ENCODE measurements around the gene BCAT1.
"Not testable (repeated sequence)": the region's sequence is repeated elsewhere in the genome, so short reads cannot be mapped to it uniquely, and the experiment has no call there.

BCAT1 gene

DNA sequence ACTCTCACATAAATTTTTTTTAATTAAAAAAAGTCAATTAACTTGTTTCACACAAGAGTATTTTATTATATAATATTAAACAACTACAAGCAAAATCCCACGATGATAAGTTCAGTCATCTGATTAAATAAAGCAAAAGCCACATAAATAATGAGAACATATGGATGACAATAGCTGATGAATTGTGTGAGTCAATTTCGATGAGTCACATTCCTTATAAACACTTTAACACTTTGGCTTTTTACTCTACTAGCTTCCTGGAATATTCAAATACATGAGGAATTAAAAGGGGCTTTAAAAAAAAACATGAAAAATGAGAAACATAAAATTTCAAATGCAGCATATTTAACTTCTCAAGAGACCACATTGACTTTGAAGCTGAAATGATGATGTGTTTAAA, 95.3 kb downstream of the BCAT1 start:
- Histone ChIP-seq H3K9me2 (replicated peaks; ENCODE audit: insufficient read depth, low read length) (no peaks in the 10 kb centered on the region), H3F3A (ENCODE audit: insufficient read depth) (peaks cover 13% of the 10 kb centered on the region; the same call in 1 of the 2 replicates), H3K9me3 (ENCODE audit: insufficient read depth, low read length) (no peaks in the 10 kb centered on the region), H3K27me3 (ENCODE audit: low read length) (no peaks in the 10 kb centered on the region), H3K27ac (ENCODE audit: low read depth, low read length) (no peak overlapping the region), H3K79me2 (ENCODE audit: insufficient read depth, low read length) (no peaks in the 10 kb centered on the region), H3K4me3 (ENCODE audit: insufficient read depth, low read length, poor library complexity, severe bottlenecking) (no peak overlapping the region), H2AFZ (ENCODE audit: low read depth, low read length, severe bottlenecking) (no peak overlapping the region), H4K20me1 (ENCODE audit: low read depth, low read length) (no peaks in the 10 kb centered on the region), H3K4me2 (ENCODE audit: low read depth, low read length, poor library complexity, severe bottlenecking) (no peak overlapping the region), H3K9ac (ENCODE audit: low read length) (no peak overlapping the region), H3K36me3 (ENCODE audit: low read length) (0 out of 2 replicates have a peak, but pooled peaks cover 4% of the 10 kb centered on the region)
- TF ChIP-seq, protein P1, sequence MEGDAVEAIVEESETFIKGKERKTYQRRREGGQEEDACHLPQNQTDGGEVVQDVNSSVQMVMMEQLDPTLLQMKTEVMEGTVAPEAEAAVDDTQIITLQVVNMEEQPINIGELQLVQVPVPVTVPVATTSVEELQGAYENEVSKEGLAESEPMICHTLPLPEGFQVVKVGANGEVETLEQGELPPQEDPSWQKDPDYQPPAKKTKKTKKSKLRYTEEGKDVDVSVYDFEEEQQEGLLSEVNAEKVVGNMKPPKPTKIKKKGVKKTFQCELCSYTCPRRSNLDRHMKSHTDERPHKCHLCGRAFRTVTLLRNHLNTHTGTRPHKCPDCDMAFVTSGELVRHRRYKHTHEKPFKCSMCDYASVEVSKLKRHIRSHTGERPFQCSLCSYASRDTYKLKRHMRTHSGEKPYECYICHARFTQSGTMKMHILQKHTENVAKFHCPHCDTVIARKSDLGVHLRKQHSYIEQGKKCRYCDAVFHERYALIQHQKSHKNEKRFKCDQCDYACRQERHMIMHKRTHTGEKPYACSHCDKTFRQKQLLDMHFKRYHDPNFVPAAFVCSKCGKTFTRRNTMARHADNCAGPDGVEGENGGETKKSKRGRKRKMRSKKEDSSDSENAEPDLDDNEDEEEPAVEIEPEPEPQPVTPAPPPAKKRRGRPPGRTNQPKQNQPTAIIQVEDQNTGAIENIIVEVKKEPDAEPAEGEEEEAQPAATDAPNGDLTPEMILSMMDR (IDR thresholded peaks at IDR 0.05; ENCODE audit: insufficient read depth, low read length, poor library complexity, severe bottlenecking) = no peak
- TF ChIP-seq EZH2phosphoT487 (conservative IDR thresholded peaks at IDR 0.05; ENCODE audit: low read length) = no peak

DNA sequence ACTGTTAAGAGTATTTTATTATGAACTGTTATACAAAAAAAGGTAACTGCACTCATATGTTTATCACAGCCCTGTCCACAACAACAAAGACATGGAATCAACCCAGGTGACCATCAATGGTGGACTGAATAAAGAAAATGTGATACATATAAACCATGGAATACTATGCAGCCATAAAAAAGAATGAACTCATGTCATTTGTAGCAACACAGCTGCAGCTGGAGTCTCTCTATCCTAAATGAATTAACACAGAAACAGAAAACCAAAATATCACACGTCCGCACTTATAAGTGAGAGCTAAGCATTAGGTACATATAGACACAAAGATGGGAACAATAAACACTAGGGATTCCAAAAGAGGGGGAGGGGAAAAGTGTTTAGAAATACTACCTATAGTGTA, 95.8 kb downstream of the BCAT1 start:
- H3K27ac ChIP-seq (ENCODE audit: low read depth, low read length) = no peak overlapping the region
- H4K20me1 ChIP-seq (ENCODE audit: low read depth, low read length) = no peaks in the 10 kb centered on the region
- no peaks in the 10 kb centered on the region for H3K36me3 ChIP-seq (ENCODE audit: low read length)
- H3K27me3 ChIP-seq (ENCODE audit: low read length) = no peaks in the 10 kb centered on the region
- H3F3A ChIP-seq (ENCODE audit: insufficient read depth) = peaks cover 13% of the 10 kb centered on the region; the same call in 1 of the 2 replicates
- H3K9me2 ChIP-seq (replicated peaks; ENCODE audit: insufficient read depth, low read length) = no peaks in the 10 kb centered on the region
- no peak overlapping the region for H3K4me3 ChIP-seq (ENCODE audit: insufficient read depth, low read length, poor library complexity, severe bottlenecking)
- no peaks in the 10 kb centered on the region for H3K9me3 ChIP-seq (ENCODE audit: insufficient read depth, low read length)
- no peak overlapping the region for H3K9ac ChIP-seq (ENCODE audit: low read length)
- H3K4me2 ChIP-seq (ENCODE audit: low read depth, low read length, poor library complexity, severe bottlenecking) = no peak overlapping the region
- H2AFZ ChIP-seq (ENCODE audit: low read depth, low read length, severe bottlenecking) = no peak overlapping the region
- no peaks in the 10 kb centered on the region for H3K79me2 ChIP-seq (ENCODE audit: insufficient read depth, low read length)
- TF ChIP-seq EZH2phosphoT487 (conservative IDR thresholded peaks at IDR 0.05; ENCODE audit: low read length) = no peak
- TF ChIP-seq, protein P1 (IDR thresholded peaks at IDR 0.05; ENCODE audit: insufficient read depth, low read length, poor library complexity, severe bottlenecking) = no peak

DNA sequence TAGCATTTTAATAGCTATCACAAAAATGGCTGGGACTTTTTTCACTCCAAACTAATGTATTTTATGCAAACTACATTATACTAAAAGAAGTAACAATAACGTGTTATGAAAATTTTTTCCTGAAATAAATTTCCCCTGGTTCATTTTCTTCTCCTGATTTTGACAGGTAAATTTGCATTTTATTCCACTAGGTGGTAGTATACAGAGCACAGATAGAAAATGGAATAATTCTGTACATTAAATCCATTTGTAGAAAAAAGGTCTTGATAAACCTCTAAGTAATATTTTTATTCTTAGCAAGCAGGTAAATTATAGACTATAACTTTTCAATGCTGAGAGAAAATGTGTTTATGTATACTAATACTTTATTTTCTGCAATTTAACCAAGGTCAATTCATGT, 96.5 kb downstream of the BCAT1 start:
- peaks cover 13% of the 10 kb centered on the region; the same call in 1 of the 2 replicates for H3F3A ChIP-seq (ENCODE audit: insufficient read depth)
- no peak overlapping the region for H3K4me2 ChIP-seq (ENCODE audit: low read depth, low read length, poor library complexity, severe bottlenecking)
- H2AFZ ChIP-seq (ENCODE audit: low read depth, low read length, severe bottlenecking) = no peak overlapping the region
- H3K27ac ChIP-seq (ENCODE audit: low read depth, low read length) = no peak overlapping the region
- H4K20me1 ChIP-seq (ENCODE audit: low read depth, low read length) = no peaks in the 10 kb centered on the region
- H3K9me2 ChIP-seq (replicated peaks; ENCODE audit: insufficient read depth, low read length) = no peaks in the 10 kb centered on the region
- no peak overlapping the region for H3K4me3 ChIP-seq (ENCODE audit: insufficient read depth, low read length, poor library complexity, severe bottlenecking)
- TF ChIP-seq EZH2phosphoT487 (conservative IDR thresholded peaks at IDR 0.05; ENCODE audit: low read length) = no peak
- TF ChIP-seq, protein P1 (IDR thresholded peaks at IDR 0.05; ENCODE audit: insufficient read depth, low read length, poor library complexity, severe bottlenecking) = no peak
- H3K9me3 ChIP-seq (ENCODE audit: insufficient read depth, low read length) = no peaks in the 10 kb centered on the region
- no peaks in the 10 kb centered on the region for H3K79me2 ChIP-seq (ENCODE audit: insufficient read depth, low read length)
- no peak overlapping the region for H3K9ac ChIP-seq (ENCODE audit: low read length)
- H3K27me3 ChIP-seq (ENCODE audit: low read length) = no peaks in the 10 kb centered on the region
- H3K36me3 ChIP-seq (ENCODE audit: low read length) = no peaks in the 10 kb centered on the region; the same call in 1 of the 2 replicates

DNA sequence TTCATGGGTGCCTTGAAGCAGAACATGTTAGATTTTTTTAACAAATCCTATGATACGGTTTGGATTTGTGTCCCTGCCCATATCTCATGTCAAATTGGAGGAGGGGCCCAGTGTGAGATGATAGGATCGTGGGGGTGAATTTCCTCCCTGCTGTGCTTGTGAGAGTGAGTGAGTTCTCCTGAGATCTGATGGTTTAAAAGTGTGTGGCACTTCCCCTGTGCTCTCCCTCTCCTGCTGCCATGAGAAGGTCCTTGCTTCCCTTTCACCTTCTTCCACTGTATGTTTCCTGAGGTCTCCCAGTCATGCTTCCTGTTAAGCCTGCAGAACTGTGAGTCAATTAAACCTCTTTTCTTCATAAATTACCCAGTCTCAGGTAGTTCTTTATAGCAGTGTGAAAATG, 97.0 kb downstream of the BCAT1 start:
- not testable (repeated sequence) for H3K36me3 ChIP-seq (ENCODE audit: low read length); H3K79me2 ChIP-seq (ENCODE audit: insufficient read depth, low read length)

More for the DNA sequence above, 97.0 kb downstream of the BCAT1 start:
- H3K9me3 ChIP-seq (ENCODE audit: insufficient read depth, low read length); H4K20me1 ChIP-seq (ENCODE audit: low read depth, low read length); H3K4me2 ChIP-seq (ENCODE audit: low read depth, low read length, poor library complexity, severe bottlenecking); H3K27ac ChIP-seq (ENCODE audit: low read depth, low read length); H3K9ac ChIP-seq (ENCODE audit: low read length); H3K27me3 ChIP-seq (ENCODE audit: low read length); H3K9me2 ChIP-seq (replicated peaks; ENCODE audit: insufficient read depth, low read length); H3K4me3 ChIP-seq (ENCODE audit: insufficient read depth, low read length, poor library complexity, severe bottlenecking); H2AFZ ChIP-seq (ENCODE audit: low read depth, low read length, severe bottlenecking): not testable (repeated sequence)
- H3F3A ChIP-seq (ENCODE audit: insufficient read depth) = peaks cover 13% of the 10 kb centered on the region; the same call in 1 of the 2 replicates

Data from SU-DHL-6 (cell line).